Hematopoietic multipotent progenitor cell treated with erythropoietin and hydrocortisone succinate and interleukin-3 and kit ligand, for 8 days (in vitro differentiated cells): ENCODE measurements around the gene CD59.
A peak's percentile ranks its signal among the peaks of the same experiment; 100 is the strongest.
"Not testable (repeated sequence)": the region's sequence is repeated elsewhere in the genome, so short reads cannot be mapped to it uniquely, and the experiment has no call there.

Experiments used
- DNase-seq: peaks from one replicate; pipeline ENCODE4 v3.0.0-alpha.2; 2015

The CD59 gene

GRCh38 chr11:33742249-33742851, 6.1 kb upstream of the CD59 start:
- peak; percentile 57 for DNase-seq

GRCh38 chr11:33741806-33742205, 5.6 kb upstream of the CD59 start:
- DNase-seq: no peak

DNA sequence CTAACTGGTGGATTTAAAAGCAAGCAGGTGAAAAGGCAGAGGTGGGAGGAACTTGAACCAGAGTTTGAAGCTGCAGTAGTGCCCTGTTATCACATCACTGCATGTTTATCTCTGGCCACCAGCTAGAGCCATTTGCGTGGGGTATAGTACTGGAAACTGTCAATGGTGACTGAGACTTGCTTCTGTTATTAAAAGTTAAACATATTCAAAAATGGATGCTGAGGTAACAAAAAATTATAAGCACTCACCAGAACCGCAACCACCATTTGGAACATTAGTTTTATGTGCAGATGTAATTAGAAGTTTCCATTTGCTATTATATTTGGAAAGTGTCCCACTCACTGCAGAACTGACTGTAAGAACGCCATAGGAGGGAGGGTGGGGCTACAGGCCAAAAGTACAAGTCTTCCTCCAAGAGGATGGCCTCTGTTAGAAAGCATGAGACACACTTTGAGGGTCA, 1.2 kb upstream of the CD59 start:
- DNase-seq: peak; percentile 92

DNA sequence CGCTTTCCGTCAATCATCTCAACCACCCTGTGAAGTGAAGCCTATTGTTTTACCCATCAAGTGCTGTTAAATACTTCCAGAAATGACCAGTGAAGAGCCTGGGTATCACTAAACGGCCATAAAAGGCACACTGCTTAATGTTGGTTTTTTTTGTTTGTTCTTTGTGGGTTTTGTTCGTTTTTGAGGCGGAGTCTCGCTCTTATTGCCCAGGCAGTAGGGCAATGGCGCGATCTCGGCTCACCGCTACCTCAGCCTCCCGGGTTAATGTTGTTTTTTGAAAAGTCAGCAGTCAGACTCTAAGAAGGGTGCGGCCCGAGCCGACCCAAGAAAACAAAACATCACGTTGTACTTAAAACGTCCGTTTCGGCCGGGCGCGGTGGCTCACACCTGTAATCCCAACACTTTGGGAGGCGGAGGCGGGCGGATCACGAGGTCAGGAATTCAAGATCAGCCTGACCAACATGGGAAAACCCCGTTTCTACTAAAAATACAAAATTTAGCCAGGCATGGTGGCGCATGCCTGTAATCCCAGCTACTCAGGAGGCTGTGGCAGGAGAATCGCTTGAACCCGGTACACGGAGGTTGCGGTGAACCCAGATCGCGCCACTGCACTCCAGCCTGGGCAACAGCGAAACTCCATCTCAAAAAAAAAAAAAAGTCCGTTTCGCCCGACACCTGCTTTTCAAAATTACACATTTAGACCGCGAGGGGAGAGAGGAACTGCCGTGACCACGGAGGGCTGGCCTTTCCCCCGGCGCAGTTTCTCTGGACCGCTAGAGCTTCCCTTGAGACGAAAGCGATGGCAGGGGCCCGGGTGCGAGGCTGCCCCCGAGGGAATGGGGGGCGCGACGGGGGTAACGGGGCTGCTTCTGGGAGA, 714 bp downstream of the CD59 start:
- DNase-seq: peak; percentile 49

GRCh38 chr11:33734441-33735270, 1.6 kb downstream of the CD59 start:
- DNase-seq: peak; percentile 25

DNA sequence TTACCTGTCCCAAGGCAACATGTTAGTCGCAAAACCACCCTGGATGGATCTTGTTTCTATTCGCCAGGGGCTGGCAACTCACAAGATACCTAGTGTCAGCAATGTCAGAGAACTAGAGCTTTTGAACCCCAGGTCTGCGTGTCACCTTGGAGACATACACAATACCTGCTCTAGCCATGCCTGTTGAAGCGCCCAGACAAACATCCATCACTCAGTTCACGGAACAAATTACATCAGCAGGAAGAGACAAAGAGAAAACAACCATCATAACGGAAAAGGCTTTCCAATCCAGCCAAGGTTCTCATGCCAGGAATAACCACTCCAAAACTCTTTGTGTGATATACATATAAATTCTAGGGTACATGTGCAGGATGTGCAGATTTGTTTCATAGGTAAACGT, 2.2 kb downstream of the CD59 start:
- no peak for DNase-seq

- DNase-seq: peak; percentile 17
Measured at GRCh38 chr11:33731723-33732531, 4.3 kb downstream of the CD59 start.

DNA sequence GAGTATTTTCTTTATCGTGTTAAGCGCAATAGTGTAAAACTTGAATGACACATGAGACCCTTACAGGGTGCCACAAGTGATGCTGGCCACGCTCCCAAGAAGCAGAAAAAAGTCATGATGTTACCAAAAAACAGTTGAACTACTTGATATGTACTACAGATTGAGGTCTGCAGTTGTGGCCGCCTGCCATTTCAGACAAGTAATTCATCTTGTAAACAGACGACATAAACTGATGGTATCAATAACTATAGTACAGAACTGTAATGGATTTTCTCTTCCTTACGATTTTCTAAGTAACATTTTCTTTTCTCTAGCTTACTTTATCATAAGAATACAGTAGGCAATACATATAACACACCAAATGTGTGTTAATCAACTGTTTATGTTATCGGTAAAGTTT, 5.5 kb downstream of the CD59 start:
- peak; percentile 27 for DNase-seq

DNA sequence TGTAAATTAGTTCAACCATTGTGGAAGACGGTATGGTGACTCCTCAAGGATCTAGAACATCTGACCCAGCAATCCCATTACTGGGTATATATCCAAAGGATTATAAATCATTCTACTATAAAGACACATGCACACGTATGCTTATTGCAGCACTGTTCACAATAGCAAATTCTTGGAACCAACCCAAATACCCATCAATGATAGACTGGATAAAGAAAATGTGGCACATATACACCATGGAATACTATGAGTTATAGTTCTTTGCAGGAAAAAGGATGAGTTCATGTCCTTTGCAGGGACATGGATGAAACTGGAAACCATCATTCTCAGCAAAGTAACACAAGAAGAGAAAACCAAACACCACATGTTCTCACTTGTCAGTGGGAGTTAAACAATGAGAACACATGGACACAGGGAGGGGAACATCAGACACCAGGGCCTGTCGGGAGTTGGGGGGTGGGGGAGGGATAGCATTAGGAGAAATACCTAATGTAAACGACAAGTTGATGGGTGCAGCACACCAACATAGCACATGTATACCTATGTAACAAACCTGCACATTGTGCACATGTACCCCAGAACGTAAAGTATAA, 7.1 kb downstream of the CD59 start:
- not testable (repeated sequence) for DNase-seq

- DNase-seq: not testable (repeated sequence)
Measured at GRCh38 chr11:33727539-33727938, 8.7 kb downstream of the CD59 start.

GRCh38 chr11:33725496-33725895, 10.7 kb downstream of the CD59 start:
- DNase-seq: no peak

GRCh38 chr11:33724644-33725035, 11.6 kb downstream of the CD59 start:
- peak; percentile 35 for DNase-seq

DNA sequence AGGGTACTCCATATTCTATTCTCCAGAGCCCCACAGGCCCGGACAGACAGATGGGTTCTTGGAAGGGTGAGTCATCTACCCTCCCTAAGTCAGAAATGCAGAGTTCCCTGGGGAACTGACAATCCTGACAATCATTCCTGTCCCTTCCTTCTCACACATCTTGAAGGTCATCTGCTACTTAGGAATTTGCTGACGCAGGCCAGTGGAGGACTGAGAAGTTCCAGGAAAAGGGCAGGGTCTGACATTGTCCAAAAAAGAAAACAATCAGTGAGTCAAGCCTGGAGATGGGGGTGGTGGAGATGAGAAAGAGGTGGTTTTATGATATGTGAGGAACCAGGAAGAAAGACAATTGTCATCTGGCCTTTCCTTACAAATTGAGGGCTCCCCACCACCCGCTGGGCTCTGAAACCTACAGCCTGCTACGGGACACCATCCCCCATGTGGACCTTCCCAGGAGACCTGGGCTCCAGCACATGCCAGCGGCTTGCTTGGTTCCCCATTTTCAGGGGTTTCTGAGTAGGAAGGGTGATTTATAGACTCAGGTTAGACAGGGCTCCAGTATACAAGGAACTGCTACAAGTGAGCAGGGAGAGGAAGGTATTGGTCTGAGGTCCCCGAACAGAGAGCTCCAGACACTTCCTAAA, 12.9 kb downstream of the CD59 start:
- DNase-seq: peak; percentile 28

DNA sequence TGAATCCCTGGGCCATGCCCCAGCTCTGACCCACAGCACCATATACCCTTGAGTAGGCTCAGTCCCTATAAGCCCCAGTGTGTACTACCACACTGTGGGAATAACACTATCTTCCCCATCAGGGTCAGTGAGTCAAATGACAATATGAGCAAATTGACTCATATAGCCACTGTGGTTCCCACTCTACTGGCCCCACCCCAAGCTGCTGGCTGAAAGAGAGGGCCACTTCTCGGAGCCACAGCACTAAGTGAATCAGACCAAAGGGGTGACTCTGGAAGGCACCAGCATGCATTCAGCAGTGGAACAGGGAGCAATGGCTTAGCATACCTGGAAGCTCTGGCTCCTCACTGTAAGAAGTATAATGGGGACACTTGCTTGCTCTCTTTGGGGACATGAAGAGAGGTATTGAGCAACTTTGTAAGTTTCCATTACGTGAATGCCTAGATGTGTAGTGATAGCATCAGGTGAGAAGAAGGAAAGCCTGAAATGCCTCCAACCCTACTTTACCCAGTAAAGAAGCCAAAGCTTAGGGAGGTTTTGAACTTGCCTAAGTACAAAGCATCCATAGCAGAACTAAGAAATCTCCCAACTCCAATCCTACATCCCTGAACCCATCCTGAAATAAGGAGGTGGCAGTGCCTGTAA, 13.5 kb downstream of the CD59 start:
- peak; percentile 53 for DNase-seq

- no peak for DNase-seq
Measured at GRCh38 chr11:33721984-33722383, 14.2 kb downstream of the CD59 start.

- DNase-seq: no peak
Measured at GRCh38 chr11:33721426-33721825, 14.8 kb downstream of the CD59 start.

DNA sequence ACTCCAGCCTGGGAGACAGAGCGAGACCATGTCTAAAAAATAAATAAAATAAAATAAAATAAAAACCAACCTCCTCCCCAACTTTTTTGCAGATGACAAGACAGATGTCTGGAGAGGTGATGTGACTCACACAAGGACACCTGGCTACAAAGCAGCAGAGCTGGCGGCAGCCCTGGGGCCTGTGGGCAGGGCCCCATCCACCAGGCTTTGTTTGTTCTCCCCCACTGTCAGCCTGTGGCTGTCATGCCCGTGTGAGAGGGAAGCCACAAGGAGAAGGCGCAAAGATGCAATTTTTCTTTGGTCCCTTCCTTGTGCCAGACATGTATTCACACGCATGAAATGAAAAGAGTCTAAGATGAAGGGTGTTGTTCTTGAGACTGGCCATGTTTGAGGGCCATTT, 16.6 kb downstream of the CD59 start:
- DNase-seq: no peak

GRCh38 chr11:33718440-33718839, 17.8 kb downstream of the CD59 start:
- DNase-seq: no peak

GRCh38 chr11:33716243-33716642, 20.0 kb downstream of the CD59 start:
- DNase-seq: peak; percentile 69

GRCh38 chr11:33713856-33714398, 22.3 kb downstream of the CD59 start:
- no peak for DNase-seq
